Endothelial cell (in vitro differentiated cells): ENCODE measurements around the gene ROBO2. TPM values are rescaled to one million over a fixed set of nuclear protein-coding genes. Genes with fewer than 3 reads are reported as not detected.

Experiments used
- DNase-seq: peaks from one replicate; pipeline ENCODE4 v3.0.0; 2021; ENCODE audit warnings: low spot score
- H3K27ac Mint-ChIP-seq: one replicate; pipeline ENCODE4 v1.8.0; 2021; ENCODE audit warnings: mixed read lengths, inconsistent platforms; ENCODE audit not compliant: unreplicated experiment
- H3K27me3 Mint-ChIP-seq: one replicate; pipeline ENCODE4 v1.8.0; 2021; ENCODE audit warnings: mild to moderate bottlenecking, moderate library complexity, mixed read lengths, inconsistent platforms; ENCODE audit not compliant: unreplicated experiment
- H3K36me3 Mint-ChIP-seq: one replicate; pipeline ENCODE4 v1.8.0; 2021; ENCODE audit warnings: mild to moderate bottlenecking, low read depth, mixed read lengths, inconsistent platforms; ENCODE audit not compliant: unreplicated experiment
- H3K4me1 Mint-ChIP-seq: one replicate; pipeline ENCODE4 v1.8.0; 2021; ENCODE audit warnings: mild to moderate bottlenecking, mixed read lengths, inconsistent platforms; ENCODE audit not compliant: unreplicated experiment
- H3K4me3 Mint-ChIP-seq: one replicate; pipeline ENCODE4 v1.8.0; 2021; ENCODE audit warnings: mild to moderate bottlenecking, mixed read lengths, inconsistent platforms; ENCODE audit not compliant: unreplicated experiment
- H3K9me3 Mint-ChIP-seq: one replicate; pipeline ENCODE4 v1.8.0; 2021; ENCODE audit warnings: mixed read lengths, inconsistent platforms; ENCODE audit not compliant: unreplicated experiment
- CTCF ChIP-seq: fragments of 200-600 bp; sonication (generic); IDR thresholded peaks from one replicate; pipeline ENCODE4 v1.5.0; 2021; ENCODE audit warnings: antibody characterized with exemption; ENCODE audit not compliant: unreplicated experiment
- total RNA-seq: library from RNA; stranded (reverse); fragmentation: NEBNext Ultra II Directional; extraction: Animal tissue kit (Norgen Biotek cat#: 25700); gene quantifications from one replicate; pipeline ENCODE4 v1.2.1, GENCODE V29; 2021; ENCODE audit not compliant: unreplicated experiment

The ROBO2 gene
- total RNA-seq, 1 donor from 2014 or later = 2.5 TPM

- DNase-seq = no peak
- Mint-ChIP-seq H3K9me3 (no peaks in the 10 kb centered on the region), H3K4me3 (no peak overlapping the region), H3K4me1 (no peaks in the 10 kb centered on the region), H3K27me3 (no peaks in the 10 kb centered on the region), H3K27ac (no peak overlapping the region), H3K36me3 (no peaks in the 10 kb centered on the region)
- TF ChIP-seq CTCF = no peak
Observed at GRCh38 chr3:77426531-77426930, 386.6 kb downstream of the ROBO2 start.

- Mint-ChIP-seq H3K9me3 (no peaks in the 10 kb centered on the region), H3K4me1 (no peaks in the 10 kb centered on the region), H3K36me3 (no peaks in the 10 kb centered on the region), H3K27me3 (no peaks in the 10 kb centered on the region), H3K4me3 (no peak overlapping the region), H3K27ac (no peak overlapping the region)
- no peak for TF ChIP-seq CTCF
- DNase-seq = no peak
Observed at GRCh38 chr3:77427528-77427927, 387.6 kb downstream of the ROBO2 start.

- no peaks in the 10 kb centered on the region for H3K36me3 Mint-ChIP-seq
- no peak for TF ChIP-seq CTCF
- no peak for DNase-seq
- no peak overlapping the region for H3K4me3 Mint-ChIP-seq
- no peaks in the 10 kb centered on the region for H3K9me3 Mint-ChIP-seq
- H3K4me1 Mint-ChIP-seq = peaks cover 9% of the 10 kb centered on the region
- H3K27me3 Mint-ChIP-seq = no peaks in the 10 kb centered on the region
- no peak overlapping the region for H3K27ac Mint-ChIP-seq
Observed at GRCh38 chr3:77436908-77437307, 397.0 kb downstream of the ROBO2 start.

- no peaks in the 10 kb centered on the region for H3K4me1 Mint-ChIP-seq
- H3K36me3 Mint-ChIP-seq = no peaks in the 10 kb centered on the region
- no peaks in the 10 kb centered on the region for H3K9me3 Mint-ChIP-seq
- no peak overlapping the region for H3K4me3 Mint-ChIP-seq
- H3K27me3 Mint-ChIP-seq = no peaks in the 10 kb centered on the region
- TF ChIP-seq CTCF = no peak
- no peak overlapping the region for H3K27ac Mint-ChIP-seq
- no peak for DNase-seq
Observed at GRCh38 chr3:77446084-77446483, 406.2 kb downstream of the ROBO2 start.

- Mint-ChIP-seq H3K36me3 (no peaks in the 10 kb centered on the region), H3K4me3 (no peak overlapping the region), H3K4me1 (no peaks in the 10 kb centered on the region), H3K27ac (no peak overlapping the region), H3K27me3 (no peaks in the 10 kb centered on the region), H3K9me3 (no peaks in the 10 kb centered on the region)
- TF ChIP-seq CTCF = no peak
- no peak for DNase-seq
Observed at GRCh38 chr3:77446761-77447160, 406.9 kb downstream of the ROBO2 start.
